ENCODE results near the gene ELOVL2. TPM values are rescaled to one million over a fixed set of nuclear protein-coding genes. Genes with fewer than 3 reads are reported as not detected.

Gene ELOVL2
- total RNA-seq, 1 experiment from 2014 or later: 11.3 TPM

DNA sequence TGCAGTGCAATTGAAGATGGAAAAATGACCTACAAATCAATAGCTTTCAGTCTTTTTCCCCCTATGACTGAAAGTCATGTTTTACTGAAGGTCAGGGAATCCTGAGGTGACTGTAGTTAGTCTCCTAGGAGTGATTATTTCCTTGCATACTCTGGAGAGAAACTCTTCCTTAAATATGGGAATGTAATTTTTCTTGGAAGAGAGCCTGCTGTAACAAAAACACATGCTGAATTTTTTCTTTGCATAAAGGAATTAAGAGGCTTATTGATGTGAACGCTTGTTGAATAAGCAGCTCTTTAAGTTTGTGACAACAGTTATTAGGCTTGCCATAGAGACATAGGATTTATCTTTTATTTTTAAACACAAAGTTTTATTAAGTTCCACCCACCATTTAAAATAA lies 64.5 kb downstream of the ELOVL2 start:
- DNase-seq (ENCODE audit: low read depth): no peak

DNA sequence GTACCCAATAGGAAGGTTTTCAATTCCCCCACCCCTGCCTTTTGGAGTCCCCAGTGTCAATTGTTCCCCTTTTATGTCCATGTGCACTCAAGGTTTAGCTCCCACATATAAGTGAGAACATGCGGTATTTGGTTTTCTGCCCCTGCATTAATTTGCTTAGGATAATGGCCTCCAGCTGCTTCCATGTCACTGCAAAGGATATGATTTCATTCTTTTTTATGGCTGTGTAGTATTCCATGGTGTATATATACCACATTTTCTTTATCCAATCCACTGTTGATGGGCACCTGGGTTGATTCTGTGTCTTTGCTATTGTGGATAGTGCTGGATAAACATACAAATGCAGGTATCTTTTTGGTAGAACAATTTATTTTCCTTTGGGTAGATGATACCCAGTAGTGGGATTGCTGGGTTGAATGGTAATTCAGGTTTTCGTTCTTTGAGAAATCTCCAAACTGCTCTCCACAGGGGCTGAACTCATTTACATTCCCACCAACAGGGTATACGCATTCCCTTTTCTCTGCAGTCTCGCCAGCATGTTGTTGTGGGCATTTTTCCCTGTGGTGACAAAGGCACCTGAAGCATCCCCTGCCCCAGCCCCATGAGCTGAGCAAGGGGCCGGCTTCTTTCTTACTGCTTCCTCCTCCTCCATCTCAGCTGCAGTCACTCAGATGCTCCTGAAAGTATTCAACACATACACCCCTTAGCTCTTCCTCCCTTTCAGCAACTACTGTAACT lies 66.7 kb downstream of the ELOVL2 start:
- DNase-seq (ENCODE audit: low read depth): no peak

DNA sequence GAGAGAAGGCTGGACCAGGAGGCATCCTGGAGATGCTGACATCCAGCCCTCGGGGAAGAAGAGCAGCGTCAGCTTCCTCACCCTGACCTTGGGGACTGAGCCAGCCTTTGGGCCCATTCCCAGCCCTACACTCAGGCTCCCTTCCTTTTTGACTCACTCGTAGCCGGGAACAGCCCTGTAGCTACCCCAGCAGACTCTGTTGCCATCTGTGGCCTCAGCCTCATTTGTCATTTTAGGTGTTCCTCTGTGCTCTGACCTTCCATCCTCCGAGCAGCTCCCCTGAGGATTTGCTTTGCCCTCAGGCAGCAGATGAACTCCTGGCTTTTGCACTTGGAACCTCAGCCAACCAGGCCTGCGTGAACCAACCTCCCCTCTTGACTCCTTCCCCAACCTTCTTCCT lies 67.5 kb downstream of the ELOVL2 start:
- no peak for DNase-seq (ENCODE audit: low read depth)

DNA sequence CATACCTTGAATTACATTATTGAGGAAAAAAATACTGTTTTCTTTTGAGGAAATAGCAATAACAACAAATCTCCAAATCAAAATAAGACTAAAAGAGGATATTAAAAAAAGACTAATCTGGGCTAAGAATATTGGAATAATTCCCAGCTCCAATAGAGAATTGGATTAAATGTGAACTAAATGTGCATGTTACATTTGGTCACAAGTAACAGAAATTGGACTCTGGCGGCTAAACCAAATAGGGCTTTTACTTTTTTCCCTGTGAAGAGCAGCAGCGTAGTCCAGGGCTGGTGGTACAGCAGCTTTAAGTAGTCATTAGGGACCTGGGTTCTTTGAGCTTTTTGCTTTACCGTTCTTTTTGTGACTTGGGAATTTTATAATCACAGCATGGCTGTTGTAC lies 71.9 kb downstream of the ELOVL2 start:
- no peak for DNase-seq (ENCODE audit: low read depth)

DNA sequence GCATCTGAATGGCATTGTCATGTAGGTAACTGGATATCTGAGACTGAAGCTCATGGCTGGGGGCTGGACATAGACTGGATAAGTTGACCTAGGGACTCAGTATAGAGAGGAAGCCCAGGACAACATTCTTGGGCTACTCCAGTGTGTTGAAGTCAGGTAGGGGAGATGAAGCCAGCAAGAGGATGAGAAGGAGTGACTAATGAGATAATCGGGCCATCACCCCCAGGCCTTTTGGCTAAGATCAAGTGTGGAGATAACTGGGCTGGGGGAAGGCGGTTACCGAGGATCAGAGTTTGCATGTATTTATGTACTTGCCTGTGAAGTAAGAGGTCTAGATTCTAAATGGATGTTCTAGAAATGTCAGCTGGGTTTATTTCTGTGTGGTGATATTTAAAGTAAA lies 73.4 kb downstream of the ELOVL2 start:
- DNase-seq (ENCODE audit: low read depth): no peak

DNA sequence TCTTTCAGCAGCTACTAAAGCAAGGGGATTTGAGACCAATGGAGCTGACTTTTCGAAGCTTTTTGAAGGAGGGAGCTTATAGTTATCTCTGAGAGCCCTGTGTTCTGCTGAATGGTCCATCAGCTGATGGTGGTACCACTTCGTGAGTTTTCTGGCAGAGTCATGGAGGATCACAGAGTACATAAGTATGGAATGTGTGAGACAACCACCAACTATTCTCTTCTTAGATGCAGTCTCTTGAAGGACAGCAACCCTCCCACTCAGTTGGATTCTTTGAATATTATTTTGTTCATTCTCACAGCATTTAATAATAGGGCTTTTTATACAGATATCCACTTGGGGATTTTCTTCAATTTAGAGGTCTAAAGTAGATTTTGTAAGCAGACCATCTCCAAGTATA lies 75.3 kb downstream of the ELOVL2 start:
- no peak for DNase-seq (ENCODE audit: low read depth)

DNA sequence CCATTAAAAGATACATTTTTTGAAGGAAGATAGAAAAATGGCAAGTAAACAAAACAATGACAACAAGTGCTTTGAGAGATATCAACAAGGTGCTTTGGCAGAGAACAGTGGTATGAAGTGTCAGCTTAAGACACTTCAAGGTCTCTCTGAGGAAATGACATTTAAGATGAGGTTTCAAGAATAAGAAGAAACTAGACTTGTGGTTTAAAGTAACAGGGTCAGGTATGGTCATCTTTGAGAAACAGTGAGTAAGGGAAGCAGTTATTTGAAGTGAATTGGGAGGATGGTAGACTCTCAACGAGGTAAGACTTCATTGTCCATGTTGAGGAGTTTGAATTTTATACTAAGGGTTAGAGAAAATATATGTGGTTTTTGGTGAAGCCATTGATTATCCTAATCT lies 79.4 kb downstream of the ELOVL2 start:
- DNase-seq (ENCODE audit: low read depth): no peak

DNA sequence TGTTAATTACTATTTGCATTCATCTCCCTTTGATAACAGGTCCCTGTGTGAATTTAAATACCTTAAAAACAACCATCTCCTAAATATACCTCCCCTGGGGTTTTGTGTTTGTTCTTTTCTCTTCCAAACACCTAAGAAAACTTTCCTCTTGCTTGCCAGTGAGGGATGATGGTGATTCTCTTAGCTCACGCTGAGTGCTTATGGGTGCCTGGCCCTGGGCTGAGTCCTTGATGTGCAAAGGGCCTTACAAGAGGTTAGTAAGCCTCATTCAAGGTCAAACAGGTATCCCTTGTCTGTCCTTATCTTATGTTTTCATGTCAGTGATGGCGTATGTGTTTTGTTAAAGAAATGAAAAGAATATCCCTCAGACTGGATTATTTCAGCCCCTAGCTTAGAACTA lies 81.0 kb downstream of the ELOVL2 start:
- DNase-seq (ENCODE audit: low read depth): peak; percentile 25

DNA sequence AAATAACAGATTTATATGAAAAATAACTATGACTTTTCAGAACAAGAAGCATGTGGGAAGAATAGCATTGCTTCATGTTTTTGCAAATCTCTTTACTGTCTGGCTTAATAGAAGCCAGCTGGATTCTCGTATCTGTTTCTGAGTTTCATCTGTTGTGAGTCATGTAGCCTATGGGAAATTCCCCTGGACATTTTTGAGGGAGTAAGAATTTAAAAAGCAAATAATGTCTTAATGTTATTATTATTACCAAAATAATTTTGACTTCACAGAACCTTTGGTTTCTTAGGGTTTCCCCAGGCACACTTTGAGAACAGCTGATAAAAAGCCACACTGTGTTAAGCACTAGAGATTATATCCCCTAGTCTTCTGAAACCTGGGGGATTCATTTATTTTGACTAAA lies 81.4 kb downstream of the ELOVL2 start:
- DNase-seq (ENCODE audit: low read depth): peak; percentile 71

DNA sequence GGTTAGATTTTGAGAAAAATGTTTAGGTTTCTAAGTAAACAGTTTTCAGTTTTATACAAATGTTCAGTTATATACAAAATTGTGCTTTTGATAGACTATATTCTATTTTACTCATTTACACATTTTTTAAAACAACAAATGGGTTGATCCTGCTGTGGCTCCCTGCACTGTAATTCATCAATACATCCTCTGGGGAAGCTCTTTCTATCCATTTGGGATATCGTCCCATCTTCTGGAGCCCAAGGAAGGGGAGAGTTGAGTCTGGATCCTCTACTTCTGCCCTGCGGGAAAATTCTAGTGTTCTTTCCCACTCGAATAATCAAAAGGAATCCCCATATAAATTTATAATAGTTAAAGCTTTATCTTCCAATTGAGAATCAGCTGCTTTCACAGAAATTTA lies 82.3 kb downstream of the ELOVL2 start:
- no peak for DNase-seq (ENCODE audit: low read depth)

DNA sequence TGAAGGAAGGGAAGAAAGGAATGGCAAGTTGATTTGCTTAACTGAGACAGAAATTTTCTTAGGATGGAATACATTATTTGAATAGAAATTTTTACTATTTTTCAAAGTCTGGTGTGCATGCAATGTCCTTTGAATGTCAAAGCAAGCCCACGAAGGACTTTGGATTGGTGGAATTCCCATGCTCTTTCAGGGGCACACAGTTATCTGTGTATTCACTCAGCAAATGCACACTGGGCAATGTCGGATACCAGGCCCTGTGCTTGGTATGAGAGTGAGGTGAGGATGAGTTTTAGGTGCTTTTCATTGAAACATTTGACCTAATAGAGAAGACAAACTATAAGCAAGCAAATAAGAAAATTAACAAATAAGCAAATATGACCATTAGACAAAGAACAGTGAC lies 83.9 kb downstream of the ELOVL2 start:
- DNase-seq (ENCODE audit: low read depth): no peak

DNA sequence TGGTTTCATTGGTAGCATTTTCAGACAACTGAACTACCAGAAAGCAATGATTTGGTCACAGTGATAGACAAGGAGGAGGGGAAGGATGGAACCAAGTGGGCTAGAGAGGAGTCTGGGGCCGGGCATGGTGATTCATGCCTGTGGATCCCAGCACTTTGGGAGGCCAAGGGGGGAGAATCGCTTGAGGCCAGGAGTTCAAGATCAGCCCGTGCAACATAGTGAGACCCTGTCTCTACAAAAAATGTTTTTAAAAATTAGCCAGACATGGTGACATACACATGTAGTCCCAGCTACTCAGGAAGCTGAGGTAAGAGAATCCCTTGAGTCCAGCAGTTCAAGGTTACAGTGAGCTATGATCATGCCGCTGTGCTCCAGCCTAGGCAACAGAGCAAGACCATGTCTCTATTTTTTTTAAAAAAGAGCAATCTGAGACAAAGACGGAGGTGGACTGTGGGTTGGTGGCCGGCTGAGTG lies 86.7 kb downstream of the ELOVL2 start:
- DNase-seq (ENCODE audit: low read depth): no peak

DNA sequence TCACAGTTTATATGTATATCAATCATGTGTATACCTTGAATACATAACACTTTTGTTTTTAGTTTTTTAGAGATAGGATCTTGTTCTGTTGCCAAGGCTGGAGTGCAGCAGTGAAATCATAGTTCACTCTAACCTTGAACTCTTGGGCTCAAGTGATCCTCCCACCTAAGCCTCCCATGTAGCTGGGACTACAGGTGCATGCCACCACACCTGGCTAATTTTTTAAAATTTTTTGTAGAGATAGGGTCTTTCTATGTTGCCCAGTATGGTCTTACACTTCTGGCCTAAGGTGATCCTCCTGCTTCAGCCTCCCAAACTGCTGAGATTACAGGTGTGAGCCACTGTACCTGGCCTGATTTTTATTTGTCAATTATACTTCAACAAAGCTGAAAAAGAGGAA lies 87.3 kb downstream of the ELOVL2 start:
- DNase-seq (ENCODE audit: low read depth): no peak

DNA sequence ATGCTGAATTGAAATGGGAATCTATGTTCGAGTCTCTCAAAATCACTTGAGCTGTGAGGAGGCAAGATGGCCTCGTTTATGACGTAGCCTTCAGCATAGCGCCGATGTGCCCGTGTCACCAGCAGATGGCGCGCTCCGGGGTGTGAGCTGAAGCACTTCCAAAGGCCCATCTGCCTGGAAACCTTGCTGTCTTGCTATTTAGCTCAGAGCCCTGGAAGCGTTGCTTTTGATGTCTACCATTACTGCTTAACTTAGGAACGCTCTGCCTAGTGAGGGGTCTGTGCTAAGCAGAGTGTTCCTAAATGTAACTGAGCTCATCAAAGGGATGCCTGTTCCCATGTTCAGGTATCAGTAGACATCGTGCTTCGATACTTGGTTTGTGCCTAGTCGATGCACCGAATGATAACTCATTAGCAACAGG lies 89.5 kb downstream of the ELOVL2 start:
- peak; percentile 92 for DNase-seq (ENCODE audit: low read depth)

DNA sequence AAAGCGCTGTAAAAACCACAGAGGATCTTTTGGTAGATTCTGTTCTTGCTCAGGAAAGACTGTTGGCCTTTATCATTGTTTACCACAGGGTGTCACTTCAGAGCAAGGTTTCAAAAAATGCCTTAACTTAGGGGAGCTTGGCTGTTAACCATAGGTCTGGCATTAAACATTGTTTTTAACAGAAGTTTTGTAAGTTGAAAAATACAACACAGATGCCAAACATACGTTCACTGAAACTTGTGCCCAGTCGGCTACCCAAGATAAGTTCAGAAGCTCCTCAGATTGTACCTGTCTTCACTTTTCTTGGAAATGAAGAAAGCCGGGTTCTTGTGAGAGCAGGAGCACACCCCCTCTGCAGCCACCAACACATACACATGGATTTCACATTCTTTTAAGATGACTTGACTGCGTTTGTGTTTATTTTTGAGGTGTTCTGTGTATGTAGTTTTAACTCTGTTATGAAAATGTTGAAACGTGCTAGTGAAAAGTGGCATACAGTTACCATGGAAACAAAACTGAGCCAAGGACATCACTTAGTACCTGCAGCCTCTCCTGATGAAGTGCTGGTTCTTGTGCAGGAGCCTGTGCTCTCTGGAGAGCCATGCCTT lies 92.3 kb downstream of the ELOVL2 start:
- DNase-seq (ENCODE audit: low read depth): peak; percentile 45

DNA sequence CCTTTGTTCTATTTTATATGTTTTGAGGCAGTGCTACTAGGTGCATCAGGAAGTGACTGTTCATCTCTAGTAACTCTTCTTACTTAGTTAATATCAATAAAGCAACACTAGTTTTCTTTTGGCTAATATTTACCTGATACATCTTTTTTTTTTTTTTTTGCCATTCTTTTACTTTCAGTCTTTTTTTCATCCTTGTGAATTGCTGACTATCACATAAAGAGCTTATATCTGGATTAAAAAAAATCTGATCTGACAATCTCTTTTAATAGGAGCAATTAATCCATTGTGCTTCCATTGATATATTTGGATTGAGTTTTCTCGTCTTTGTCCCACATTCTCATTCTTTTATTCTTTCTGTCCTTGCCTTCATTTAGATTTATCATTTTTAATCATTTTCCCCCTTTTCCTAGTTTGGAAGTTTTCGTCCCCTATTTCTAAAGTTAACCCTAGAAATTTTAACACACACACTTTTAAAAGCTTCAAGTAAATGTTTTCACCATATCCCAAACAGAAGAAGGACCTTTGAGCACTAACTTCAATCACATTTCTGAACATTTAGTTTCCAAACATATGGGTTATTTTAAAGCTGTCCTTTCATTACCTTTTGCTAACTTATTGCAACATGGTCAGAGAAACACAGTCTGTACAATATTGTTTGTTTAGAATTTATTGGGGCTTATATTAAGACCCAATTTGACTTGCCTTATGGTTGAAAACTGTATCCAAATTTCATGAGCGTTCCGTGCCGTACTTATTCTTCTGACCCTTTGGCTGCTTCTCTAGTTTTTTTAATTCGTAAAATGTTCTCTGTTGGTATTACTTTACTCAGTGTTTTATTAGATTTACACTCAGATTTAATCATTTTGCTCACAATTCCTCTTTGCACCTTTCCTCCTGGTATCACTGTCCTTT lies 94.3 kb downstream of the ELOVL2 start:
- DNase-seq (ENCODE audit: low read depth): no peak

DNA sequence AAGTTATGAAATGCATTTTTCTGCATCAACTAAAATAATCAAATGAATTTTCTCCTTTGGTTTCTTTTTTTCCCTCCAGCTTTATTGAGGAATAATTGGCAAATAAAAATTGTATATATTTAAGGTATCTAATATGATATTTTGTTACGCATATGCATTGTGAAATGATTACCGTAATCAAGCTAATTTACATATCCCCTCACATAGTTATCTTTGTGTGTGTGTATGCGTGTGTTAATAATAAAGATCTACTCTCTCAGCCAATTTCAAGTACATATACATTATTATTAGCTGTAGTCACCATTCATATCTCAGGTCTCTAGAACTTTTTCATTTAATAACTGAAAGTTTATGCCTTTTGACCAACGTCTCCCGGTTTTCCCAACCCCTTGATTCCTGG lies 96.1 kb downstream of the ELOVL2 start:
- no peak for DNase-seq (ENCODE audit: low read depth)

DNA sequence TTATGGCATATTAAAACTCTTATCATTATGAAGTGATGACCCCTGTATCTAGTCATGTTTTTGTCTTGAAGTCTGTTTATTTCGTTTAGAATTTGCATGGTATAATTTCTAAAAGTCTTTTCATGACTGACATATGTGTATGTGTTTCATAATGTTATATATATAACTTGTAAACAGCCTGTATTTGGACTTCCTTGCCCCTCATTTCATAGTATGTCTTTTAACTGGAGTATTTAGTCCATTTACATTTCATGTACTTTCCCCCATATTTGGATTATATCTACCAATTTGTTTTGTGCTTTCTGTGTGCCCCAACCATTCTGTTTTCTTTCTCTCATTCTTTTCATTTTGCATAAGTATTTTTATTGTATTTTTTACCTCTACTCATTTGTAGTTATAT lies 98.3 kb downstream of the ELOVL2 start:
- DNase-seq (ENCODE audit: low read depth): no peak

DNA sequence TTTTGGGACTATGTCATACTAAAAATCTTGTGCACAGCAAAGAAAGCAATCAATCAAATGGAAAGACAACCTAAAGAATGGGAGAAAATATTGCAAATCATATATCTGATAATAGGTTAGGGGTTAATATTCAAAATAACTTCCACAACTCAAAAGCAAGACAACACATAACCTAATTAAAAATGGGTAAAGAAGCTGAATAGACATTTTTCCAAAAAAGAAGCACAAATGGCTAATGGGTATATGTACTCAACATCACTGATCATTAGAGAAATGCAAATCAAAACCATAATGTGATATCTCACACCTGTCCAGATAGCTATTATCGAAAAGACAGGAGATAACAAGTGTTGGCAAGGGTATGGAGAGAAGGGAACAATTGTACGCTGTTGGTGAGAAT lies 104.3 kb downstream of the ELOVL2 start:
- DNase-seq (ENCODE audit: low read depth): no peak

DNA sequence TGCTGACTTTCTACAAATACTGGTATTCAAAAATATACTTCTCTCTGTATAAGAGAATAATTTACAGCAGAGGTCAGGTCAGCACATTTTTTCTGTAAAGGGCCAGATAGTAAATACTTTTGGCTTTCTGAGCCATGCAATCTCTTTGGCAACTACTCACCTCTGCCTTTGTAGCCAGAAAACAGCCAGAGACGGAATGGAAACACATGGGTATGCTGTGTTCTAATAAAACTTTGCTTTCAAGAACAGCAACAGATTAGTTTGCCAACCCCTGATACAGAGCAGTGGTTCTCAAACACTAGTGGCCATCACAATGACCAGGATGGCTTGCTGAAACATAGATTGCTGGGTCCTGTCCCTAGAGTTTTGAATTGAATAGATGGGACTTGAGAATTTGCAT lies 111.0 kb downstream of the ELOVL2 start:
- DNase-seq (ENCODE audit: low read depth): no peak
